Vagina (tissue), 2 donors: ENCODE measurements around the gene TNIP2.

Experiments
- CTCF ChIP-seq, 3 experiments: fragments of 450-650 bp in 2 of 3; fragments of 200-600 bp in 1 of 3; sonication (generic) in 1 of 3; IDR thresholded peaks; one replicate each; pipeline ENCODE4 v1.5.1; 2017 to 2019; ENCODE audit warnings: antibody characterized with exemption in 3 of 3, mild to moderate bottlenecking in 2 of 3, moderate library complexity in 2 of 3
- POLR2A ChIP-seq, 2 donors: fragments of 450-650 bp; IDR thresholded peaks; one replicate each; pipeline ENCODE4 v1.6.1; 2017; ENCODE audit warnings: antibody characterized with exemption in 2 of 2, mild to moderate bottlenecking in 2 of 2, moderate library complexity in 2 of 2

GRCh38 chr4:2691952-2692435 lies 64.1 kb downstream of the TNIP2 start:
- no peak for TF ChIP-seq CTCF (IDR thresholded peaks at IDR 0.05)
- no peak for TF ChIP-seq POLR2A (IDR thresholded peaks at IDR 0.05)
